Neural cell (in vitro differentiated cells): ENCODE results near the gene POLR1A. TPM values are rescaled to one million over a fixed set of nuclear protein-coding genes. Genes with fewer than 3 reads are reported as not detected.

Experiments used
- H2AFZ ChIP-seq: fragments of 200-600, 300-800 bp; sonication (generic), shearing (Covaris generic); 2 replicates; pipeline ENCODE4 v1.6.0; 2014; ENCODE audit warnings: low read depth, mild to moderate bottlenecking, antibody characterized with exemption, low read length, moderate library complexity
- H3F3A ChIP-seq: fragments of 200-600 bp; shearing (Covaris generic); 2 replicates; pipeline ENCODE4 v1.6.1; 2016; ENCODE audit warnings: mild to moderate bottlenecking, moderate library complexity, mixed read lengths, antibody characterized with exemption, low read length; ENCODE audit not compliant: insufficient read depth, poor library complexity, severe bottlenecking
- H3K27ac ChIP-seq: fragments of 200-600, 300-800 bp; sonication (generic), shearing (Covaris generic); 2 replicates; pipeline ENCODE4 v1.5.1; 2014; ENCODE audit warnings: mild to moderate bottlenecking, low read length, moderate library complexity
- H3K27me3 ChIP-seq: fragments of 300-800, 200-600 bp; sonication (generic), shearing (Covaris generic); 2 replicates; pipeline ENCODE4 v1.6.0; 2014; ENCODE audit warnings: mild to moderate bottlenecking, low read depth, low read length, moderate library complexity; ENCODE audit not compliant: insufficient read depth
- H3K36me3 ChIP-seq: fragments of 300-800, 200-600 bp; sonication (generic), shearing (Covaris generic); 2 replicates; pipeline ENCODE4 v1.5.1; 2014; ENCODE audit warnings: mild to moderate bottlenecking, antibody characterized with exemption, low read length, moderate library complexity; ENCODE audit not compliant: insufficient read depth
- H3K4me2 ChIP-seq: fragments of 300-800, 200-600 bp; sonication (generic), shearing (Covaris generic); 2 replicates; pipeline ENCODE4 v1.6.0; 2014; ENCODE audit warnings: mild to moderate bottlenecking, low read length
- H3K4me3 ChIP-seq: fragments of 300-800, 200-600 bp; sonication (generic), shearing (Covaris generic); 2 replicates; pipeline ENCODE4 v1.5.1; 2014; ENCODE audit warnings: mild to moderate bottlenecking, low read length, moderate library complexity
- H3K79me2 ChIP-seq: fragments of 200-600 bp; shearing (Covaris generic); replicated peaks from 2 replicates; pipeline ENCODE4 v1.6.0; 2014; ENCODE audit warnings: mild to moderate bottlenecking, low read length, moderate library complexity; ENCODE audit not compliant: insufficient read depth
- H3K9ac ChIP-seq: fragments of 300-800, 200-600 bp; sonication (generic), shearing (Covaris generic); 2 replicates; pipeline ENCODE4 v1.6.1; 2016; ENCODE audit warnings: mild to moderate bottlenecking, low read length, mixed read lengths
- H3K9me2 ChIP-seq: fragments of 200-600 bp; shearing (Covaris generic); 2 replicates; pipeline ENCODE4 v1.6.1; 2016; ENCODE audit warnings: mild to moderate bottlenecking, low read length, mixed read lengths; ENCODE audit not compliant: insufficient read depth
- H3K9me3 ChIP-seq: fragments of 200-600, 300-800 bp; sonication (generic), shearing (Covaris generic); 2 replicates; pipeline ENCODE4 v1.6.1; 2016; ENCODE audit warnings: mild to moderate bottlenecking, mixed run types, low read length, moderate library complexity, mixed read lengths
- H4K20me1 ChIP-seq: fragments of 200-600 bp; shearing (Covaris generic); 2 replicates; pipeline ENCODE4 v1.6.1; 2016; ENCODE audit warnings: mild to moderate bottlenecking, mixed run types; ENCODE audit not compliant: insufficient read depth
- EP300 ChIP-seq: fragments of 450-650 bp; conservative IDR thresholded peaks from 2 replicates; pipeline ENCODE4 v1.6.1; 2014; ENCODE audit warnings: antibody characterized with exemption, mild to moderate bottlenecking, moderate library complexity; ENCODE audit not compliant: poor library complexity, severe bottlenecking
- EZH2 ChIP-seq: fragments of 200-600, 300-800 bp; shearing (Covaris generic), sonication (generic); IDR thresholded peaks from 2 replicates; pipeline ENCODE4 v1.6.1; 2014; ENCODE audit warnings: antibody characterized with exemption, low read length, borderline replicate concordance, mild to moderate bottlenecking; ENCODE audit not compliant: insufficient read depth, poor library complexity, severe bottlenecking
- MXI1 ChIP-seq: fragments of 450-650 bp; conservative IDR thresholded peaks from 2 replicates; pipeline ENCODE4 v1.6.1; 2014; ENCODE audit warnings: antibody characterized with exemption, mild to moderate bottlenecking; ENCODE audit not compliant: poor library complexity, severe bottlenecking
- POLR2AphosphoS5 ChIP-seq: IDR thresholded peaks from 2 replicates; pipeline ENCODE4 v1.6.1; 2012
- RAD21 ChIP-seq: fragments of 450-650 bp; conservative IDR thresholded peaks from 2 replicates; pipeline ENCODE4 v1.6.1; 2014; ENCODE audit warnings: antibody characterized with exemption, mild to moderate bottlenecking, moderate library complexity
- SMC3 ChIP-seq: fragments of 450-650 bp; conservative IDR thresholded peaks from 2 replicates; pipeline ENCODE4 v1.6.1; 2014; ENCODE audit warnings: antibody characterized with exemption, mild to moderate bottlenecking, moderate library complexity; ENCODE audit not compliant: poor library complexity
- TAF1 ChIP-seq: IDR thresholded peaks from 2 replicates; pipeline ENCODE4 v1.6.1; 2012; ENCODE audit warnings: low read depth
- polyA plus RNA-seq: library from polyadenylated mRNA; depleted of rRNA; stranded (reverse); fragments of >200 nt; gene quantifications from 2 replicates; pipeline ENCODE4 v1.2.3, GENCODE V29; 2014
- TF ChIP-seq, protein P1 (sequence below): fragments of 450-650 bp; IDR thresholded peaks from 2 replicates; pipeline ENCODE4 v1.5.1; 2014; ENCODE audit warnings: antibody characterized with exemption, mild to moderate bottlenecking, moderate library complexity; ENCODE audit not compliant: poor library complexity, severe bottlenecking
- TF ChIP-seq, protein P2 (sequence below): IDR thresholded peaks from 2 replicates; pipeline ENCODE4 v1.6.1; 2012; ENCODE audit warnings: borderline replicate concordance

Gene POLR1A
- polyA plus RNA-seq, 1 donor from 2014 or later: 5.4 TPM

DNA sequence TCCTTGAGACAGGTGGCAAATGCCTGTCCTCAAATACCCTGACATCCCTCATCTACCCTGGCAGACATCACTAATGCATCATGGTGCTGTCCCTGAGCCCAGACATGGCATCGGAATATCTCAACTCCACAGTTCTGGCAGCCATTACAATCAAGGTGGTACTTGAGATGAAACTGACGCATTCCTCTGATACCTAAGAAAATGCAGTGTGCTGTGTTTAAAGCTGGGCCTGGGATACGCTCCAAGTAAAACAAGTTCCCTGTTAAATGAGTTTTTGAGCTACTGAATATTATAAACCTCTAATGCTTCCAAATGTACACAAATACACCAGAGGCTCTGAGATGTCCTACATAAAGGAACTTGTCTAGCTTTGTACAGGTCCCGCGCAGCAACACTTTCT, 29.8 kb downstream of the POLR1A start:
- Histone ChIP-seq H3K4me3 (no peak overlapping the region), H2AFZ (no peak overlapping the region), H3F3A (no peaks in the 10 kb centered on the region), H3K9me3 (no peaks in the 10 kb centered on the region), H3K4me2 (no peak overlapping the region), H3K9ac (no peak overlapping the region), H3K27me3 (no peaks in the 10 kb centered on the region), H4K20me1 (no peaks in the 10 kb centered on the region), H3K9me2 (no peaks in the 10 kb centered on the region), H3K27ac (no peak overlapping the region), H3K79me2 (no peaks in the 10 kb centered on the region), H3K36me3 (no peaks in the 10 kb centered on the region)
- TF ChIP-seq TAF1 (no peak), RAD21 (no peak), MXI1 (no peak), EZH2 (no peak), EP300 (no peak), SMC3 (no peak), POLR2AphosphoS5 (no peak)
- TF ChIP-seq, protein P1, sequence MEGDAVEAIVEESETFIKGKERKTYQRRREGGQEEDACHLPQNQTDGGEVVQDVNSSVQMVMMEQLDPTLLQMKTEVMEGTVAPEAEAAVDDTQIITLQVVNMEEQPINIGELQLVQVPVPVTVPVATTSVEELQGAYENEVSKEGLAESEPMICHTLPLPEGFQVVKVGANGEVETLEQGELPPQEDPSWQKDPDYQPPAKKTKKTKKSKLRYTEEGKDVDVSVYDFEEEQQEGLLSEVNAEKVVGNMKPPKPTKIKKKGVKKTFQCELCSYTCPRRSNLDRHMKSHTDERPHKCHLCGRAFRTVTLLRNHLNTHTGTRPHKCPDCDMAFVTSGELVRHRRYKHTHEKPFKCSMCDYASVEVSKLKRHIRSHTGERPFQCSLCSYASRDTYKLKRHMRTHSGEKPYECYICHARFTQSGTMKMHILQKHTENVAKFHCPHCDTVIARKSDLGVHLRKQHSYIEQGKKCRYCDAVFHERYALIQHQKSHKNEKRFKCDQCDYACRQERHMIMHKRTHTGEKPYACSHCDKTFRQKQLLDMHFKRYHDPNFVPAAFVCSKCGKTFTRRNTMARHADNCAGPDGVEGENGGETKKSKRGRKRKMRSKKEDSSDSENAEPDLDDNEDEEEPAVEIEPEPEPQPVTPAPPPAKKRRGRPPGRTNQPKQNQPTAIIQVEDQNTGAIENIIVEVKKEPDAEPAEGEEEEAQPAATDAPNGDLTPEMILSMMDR: no peak
- TF ChIP-seq, protein P2, sequence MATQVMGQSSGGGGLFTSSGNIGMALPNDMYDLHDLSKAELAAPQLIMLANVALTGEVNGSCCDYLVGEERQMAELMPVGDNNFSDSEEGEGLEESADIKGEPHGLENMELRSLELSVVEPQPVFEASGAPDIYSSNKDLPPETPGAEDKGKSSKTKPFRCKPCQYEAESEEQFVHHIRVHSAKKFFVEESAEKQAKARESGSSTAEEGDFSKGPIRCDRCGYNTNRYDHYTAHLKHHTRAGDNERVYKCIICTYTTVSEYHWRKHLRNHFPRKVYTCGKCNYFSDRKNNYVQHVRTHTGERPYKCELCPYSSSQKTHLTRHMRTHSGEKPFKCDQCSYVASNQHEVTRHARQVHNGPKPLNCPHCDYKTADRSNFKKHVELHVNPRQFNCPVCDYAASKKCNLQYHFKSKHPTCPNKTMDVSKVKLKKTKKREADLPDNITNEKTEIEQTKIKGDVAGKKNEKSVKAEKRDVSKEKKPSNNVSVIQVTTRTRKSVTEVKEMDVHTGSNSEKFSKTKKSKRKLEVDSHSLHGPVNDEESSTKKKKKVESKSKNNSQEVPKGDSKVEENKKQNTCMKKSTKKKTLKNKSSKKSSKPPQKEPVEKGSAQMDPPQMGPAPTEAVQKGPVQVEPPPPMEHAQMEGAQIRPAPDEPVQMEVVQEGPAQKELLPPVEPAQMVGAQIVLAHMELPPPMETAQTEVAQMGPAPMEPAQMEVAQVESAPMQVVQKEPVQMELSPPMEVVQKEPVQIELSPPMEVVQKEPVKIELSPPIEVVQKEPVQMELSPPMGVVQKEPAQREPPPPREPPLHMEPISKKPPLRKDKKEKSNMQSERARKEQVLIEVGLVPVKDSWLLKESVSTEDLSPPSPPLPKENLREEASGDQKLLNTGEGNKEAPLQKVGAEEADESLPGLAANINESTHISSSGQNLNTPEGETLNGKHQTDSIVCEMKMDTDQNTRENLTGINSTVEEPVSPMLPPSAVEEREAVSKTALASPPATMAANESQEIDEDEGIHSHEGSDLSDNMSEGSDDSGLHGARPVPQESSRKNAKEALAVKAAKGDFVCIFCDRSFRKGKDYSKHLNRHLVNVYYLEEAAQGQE: no peak

DNA sequence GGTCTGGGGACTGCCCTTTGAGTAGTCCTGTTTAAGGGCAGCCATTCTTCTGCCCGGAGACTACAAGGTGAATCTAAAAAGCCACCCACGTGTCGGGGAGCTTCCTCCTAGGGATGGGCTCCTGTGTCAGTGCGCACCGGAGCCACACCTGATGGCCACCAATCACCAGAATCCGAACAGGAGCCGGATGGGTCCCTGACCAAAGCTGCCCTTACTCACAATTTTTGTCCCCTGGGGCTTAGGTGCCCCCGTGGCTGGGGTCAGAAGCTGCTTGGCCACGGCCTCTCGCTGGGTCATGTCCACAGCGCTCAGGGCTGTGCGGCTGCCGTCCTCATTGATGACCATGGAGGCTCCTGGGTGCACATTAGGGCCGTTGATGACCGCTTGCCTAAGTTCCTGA, 30.9 kb downstream of the POLR1A start:
- no peak for TF ChIP-seq EZH2
- TF ChIP-seq TAF1: no peak
- TF ChIP-seq SMC3: no peak
- TF ChIP-seq MXI1: no peak
- TF ChIP-seq RAD21: no peak
- TF ChIP-seq, protein P2: no peak
- TF ChIP-seq, protein P1: no peak
- no peak for TF ChIP-seq POLR2AphosphoS5
- no peak for TF ChIP-seq EP300
- H4K20me1 ChIP-seq: no peaks in the 10 kb centered on the region
- H3K36me3 ChIP-seq: no peaks in the 10 kb centered on the region

More for the DNA sequence above, 30.9 kb downstream of the POLR1A start:
- Histone ChIP-seq H3K27ac (no peak overlapping the region), H3K4me2 (no peak overlapping the region), H2AFZ (no peak overlapping the region), H3K79me2 (no peaks in the 10 kb centered on the region), H3K9me3 (no peaks in the 10 kb centered on the region), H3K9ac (no peak overlapping the region), H3F3A (no peaks in the 10 kb centered on the region), H3K4me3 (no peak overlapping the region), H3K9me2 (no peaks in the 10 kb centered on the region), H3K27me3 (no peaks in the 10 kb centered on the region)
